Suprapubic skin (tissue), 4 donors: ENCODE results near the gene GDI2. TPM values are rescaled to one million over a fixed set of nuclear protein-coding genes. Genes with fewer than 3 reads are reported as not detected.
A peak's percentile ranks its signal among the peaks of the same experiment; 100 is the strongest.
"Not testable (repeated sequence)": the region's sequence is repeated elsewhere in the genome, so short reads cannot be mapped to it uniquely, and the experiment has no call there.

Experiments used
- DNase-seq, 2 donors: peaks; one replicate each; pipeline ENCODE4 v3.0.0-alpha.2; 2019; ENCODE audit warnings: low spot score in 2 of 2
- H3K27ac ChIP-seq: fragments of 200-600 bp; sonication (generic); one replicate; pipeline ENCODE4 v1.5.1; 2019
- H3K27me3 ChIP-seq: fragments of 200-600 bp; sonication (generic); one replicate; pipeline ENCODE4 v1.5.1; 2019
- H3K36me3 ChIP-seq: fragments of 200-600 bp; sonication (generic); one replicate; pipeline ENCODE4 v1.5.1; 2019
- H3K4me1 ChIP-seq: fragments of 200-600 bp; sonication (generic); one replicate; pipeline ENCODE4 v1.5.1; 2019
- H3K4me3 ChIP-seq: fragments of 200-600 bp; sonication (generic); one replicate; pipeline ENCODE4 v1.5.1; 2019; ENCODE audit warnings: mild to moderate bottlenecking
- H3K9me3 ChIP-seq: fragments of 200-600 bp; sonication (generic); one replicate; pipeline ENCODE4 v1.5.1; 2019
- EP300 ChIP-seq: sonication (generic); formaldehyde crosslinking; IDR thresholded peaks from one replicate; pipeline ENCODE4 v1.6.1; 2017; ENCODE audit warnings: antibody characterized with exemption
- POLR2A ChIP-seq, 2 donors: fragments of 450-650 bp; IDR thresholded peaks; one replicate each; pipeline ENCODE4 v1.6.1; 2017; ENCODE audit warnings: antibody characterized with exemption in 2 of 2, mild to moderate bottlenecking in 2 of 2, moderate library complexity in 2 of 2
- POLR2AphosphoS5 ChIP-seq, 3 donors: sonication (generic); formaldehyde crosslinking; IDR thresholded peaks; one replicate each; pipeline ENCODE4 v1.6.1; 2017; ENCODE audit warnings: antibody characterized with exemption in 3 of 3
- WGBS: methylation state at CpG from one replicate; pipeline ENCODE4 v1.1.5; 2018; 5-methylcytosine and 5-hydroxymethylcytosine counted together
- total RNA-seq, 4 donors: library from RNA; depleted of rRNA; stranded (reverse); fragments of >200 nt; gene quantifications; one replicate each; pipeline ENCODE4 v1.1.0, GENCODE V29; 2016
- TF ChIP-seq, protein P1 (sequence below), 2 donors: fragments of 200-600 bp in 1 of 2; fragments of 450-650 bp in 1 of 2; sonication (generic) in 1 of 2; IDR thresholded peaks; one replicate each; pipeline ENCODE4 v1.5.1; 2016 to 2019; ENCODE audit warnings: antibody characterized with exemption in 2 of 2, mild to moderate bottlenecking in 1 of 2, moderate library complexity in 1 of 2

The GDI2 gene
- total RNA-seq, 4 donors from 2014 or later: 243 to 270 (median 256) TPM

- TF ChIP-seq, protein P1, sequence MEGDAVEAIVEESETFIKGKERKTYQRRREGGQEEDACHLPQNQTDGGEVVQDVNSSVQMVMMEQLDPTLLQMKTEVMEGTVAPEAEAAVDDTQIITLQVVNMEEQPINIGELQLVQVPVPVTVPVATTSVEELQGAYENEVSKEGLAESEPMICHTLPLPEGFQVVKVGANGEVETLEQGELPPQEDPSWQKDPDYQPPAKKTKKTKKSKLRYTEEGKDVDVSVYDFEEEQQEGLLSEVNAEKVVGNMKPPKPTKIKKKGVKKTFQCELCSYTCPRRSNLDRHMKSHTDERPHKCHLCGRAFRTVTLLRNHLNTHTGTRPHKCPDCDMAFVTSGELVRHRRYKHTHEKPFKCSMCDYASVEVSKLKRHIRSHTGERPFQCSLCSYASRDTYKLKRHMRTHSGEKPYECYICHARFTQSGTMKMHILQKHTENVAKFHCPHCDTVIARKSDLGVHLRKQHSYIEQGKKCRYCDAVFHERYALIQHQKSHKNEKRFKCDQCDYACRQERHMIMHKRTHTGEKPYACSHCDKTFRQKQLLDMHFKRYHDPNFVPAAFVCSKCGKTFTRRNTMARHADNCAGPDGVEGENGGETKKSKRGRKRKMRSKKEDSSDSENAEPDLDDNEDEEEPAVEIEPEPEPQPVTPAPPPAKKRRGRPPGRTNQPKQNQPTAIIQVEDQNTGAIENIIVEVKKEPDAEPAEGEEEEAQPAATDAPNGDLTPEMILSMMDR (IDR thresholded peaks at IDR 0.05): no peak
- TF ChIP-seq EP300 (no peak), POLR2A (IDR thresholded peaks at IDR 0.05) (no peak), POLR2AphosphoS5 (IDR thresholded peaks at IDR 0.05) (no peak)
- H3K9me3 ChIP-seq: no peaks in the 10 kb centered on the region
- DNase-seq: no peak
- WGBS: 95% methylated on average over 14 of the region's 14 CpGs
- H3K4me1 ChIP-seq: peaks cover 7% of the 10 kb centered on the region
- no peaks in the 10 kb centered on the region for H3K36me3 ChIP-seq
- H3K27me3 ChIP-seq: no peaks in the 10 kb centered on the region
- no peak overlapping the region for H3K27ac ChIP-seq
- no peak overlapping the region for H3K4me3 ChIP-seq
Measured at GRCh38 chr10:5841965-5842364, 28.7 kb upstream of the GDI2 start.

GRCh38 chr10:5840314-5841307 lies 27.4 kb upstream of the GDI2 start:
- H3K27me3 ChIP-seq: no peaks in the 10 kb centered on the region
- peaks cover 7% of the 10 kb centered on the region for H3K4me1 ChIP-seq
- 50% methylated on average over 38 of the region's 40 CpGs for WGBS
- H3K4me3 ChIP-seq: no peak overlapping the region
- TF ChIP-seq POLR2A (IDR thresholded peaks at IDR 0.05) (no peak), POLR2AphosphoS5 (IDR thresholded peaks at IDR 0.05) (no peak), EP300 (no peak)
- TF ChIP-seq, protein P1 (IDR thresholded peaks at IDR 0.05): no peak
- no peaks in the 10 kb centered on the region for H3K9me3 ChIP-seq
- H3K36me3 ChIP-seq: no peaks in the 10 kb centered on the region
- peak overlapping the region; percentile 24 for H3K27ac ChIP-seq
- DNase-seq: no peak

- H3K36me3 ChIP-seq, H3K4me1 ChIP-seq, H3K27ac ChIP-seq, DNase-seq, H3K9me3 ChIP-seq, H3K4me3 ChIP-seq, H3K27me3 ChIP-seq: not testable (repeated sequence)
- WGBS: 90% methylated on average over 2 of the region's 2 CpGs
Measured at GRCh38 chr10:5836181-5836580, 22.9 kb upstream of the GDI2 start.

- no peaks in the 10 kb centered on the region for H3K27me3 ChIP-seq
- H3K4me3 ChIP-seq: no peak overlapping the region
- 95% methylated on average over 12 of the region's 15 CpGs for WGBS
- H3K36me3 ChIP-seq: no peaks in the 10 kb centered on the region
- H3K9me3 ChIP-seq: no peaks in the 10 kb centered on the region
- H3K4me1 ChIP-seq: peaks cover 9% of the 10 kb centered on the region
- no peak for DNase-seq
- TF ChIP-seq, protein P1 (IDR thresholded peaks at IDR 0.05): no peak
- TF ChIP-seq EP300: no peak
- TF ChIP-seq POLR2AphosphoS5 (IDR thresholded peaks at IDR 0.05): no peak
- no peak for TF ChIP-seq POLR2A (IDR thresholded peaks at IDR 0.05)
- no peak overlapping the region for H3K27ac ChIP-seq
Measured at GRCh38 chr10:5835446-5836095, 22.3 kb upstream of the GDI2 start.

GRCh38 chr10:5833814-5834213 lies 20.6 kb upstream of the GDI2 start:
- TF ChIP-seq, protein P1 (IDR thresholded peaks at IDR 0.05): no peak
- no peak for TF ChIP-seq EP300
- no peak for TF ChIP-seq POLR2AphosphoS5 (IDR thresholded peaks at IDR 0.05)
- TF ChIP-seq POLR2A (IDR thresholded peaks at IDR 0.05): no peak
- 66% methylated on average over 6 of the region's 6 CpGs for WGBS
- Histone ChIP-seq H3K4me1 (peaks cover 9% of the 10 kb centered on the region), H3K4me3 (no peak overlapping the region), H3K9me3 (no peaks in the 10 kb centered on the region), H3K36me3 (no peaks in the 10 kb centered on the region), H3K27me3 (no peaks in the 10 kb centered on the region), H3K27ac (no peak overlapping the region)
- DNase-seq: no peak
